ENCODE data around the gene CSNK2A1.
"Not testable (repeated sequence)": the region's sequence is repeated elsewhere in the genome, so short reads cannot be mapped to it uniquely, and the experiment has no call there.

CSNK2A1 gene

GRCh38 chr20:531608-532007 lies 12.0 kb downstream of the CSNK2A1 start:
- no peak for DNase-seq

- no peak for DNase-seq
Observed at GRCh38 chr20:530321-530720, 13.3 kb downstream of the CSNK2A1 start.

GRCh38 chr20:528923-529604 lies 14.5 kb downstream of the CSNK2A1 start:
- DNase-seq = no peak

GRCh38 chr20:527571-527886 lies 16.1 kb downstream of the CSNK2A1 start:
- no peak for DNase-seq

- DNase-seq = no peak
Observed at GRCh38 chr20:521860-522259, 21.7 kb downstream of the CSNK2A1 start.

- DNase-seq = no peak
Observed at GRCh38 chr20:519999-520398, 23.6 kb downstream of the CSNK2A1 start.

GRCh38 chr20:517221-517620 lies 26.4 kb downstream of the CSNK2A1 start:
- no peak for DNase-seq

- no peak for DNase-seq
Observed at GRCh38 chr20:516799-517198, 26.8 kb downstream of the CSNK2A1 start.

GRCh38 chr20:515696-516095 lies 27.9 kb downstream of the CSNK2A1 start:
- no peak for DNase-seq

- DNase-seq = no peak
Observed at GRCh38 chr20:513429-513828, 30.2 kb downstream of the CSNK2A1 start.

GRCh38 chr20:510328-511057 lies 33.1 kb downstream of the CSNK2A1 start:
- not testable (repeated sequence) for DNase-seq

- not testable (repeated sequence) for DNase-seq
Observed at GRCh38 chr20:508364-508787, 35.2 kb downstream of the CSNK2A1 start.

GRCh38 chr20:507761-508332 lies 35.7 kb downstream of the CSNK2A1 start:
- DNase-seq = no peak

- no peak for DNase-seq
Observed at GRCh38 chr20:507006-507758, 36.4 kb downstream of the CSNK2A1 start.

GRCh38 chr20:504632-505075 lies 38.9 kb downstream of the CSNK2A1 start:
- DNase-seq = no peak

GRCh38 chr20:503048-503737 lies 40.4 kb downstream of the CSNK2A1 start:
- DNase-seq = no peak

- DNase-seq = no peak
Observed at GRCh38 chr20:497979-498378, 45.6 kb downstream of the CSNK2A1 start.

- no peak for DNase-seq
Observed at GRCh38 chr20:496126-496696, 47.4 kb downstream of the CSNK2A1 start.

- DNase-seq = no peak
Observed at GRCh38 chr20:492159-492558, 51.4 kb downstream of the CSNK2A1 start.

GRCh38 chr20:487655-488054 lies 55.9 kb downstream of the CSNK2A1 start:
- no peak for DNase-seq

- no peak for DNase-seq
Observed at GRCh38 chr20:483815-484644, 59.6 kb downstream of the CSNK2A1 start.

- DNase-seq = no peak
Observed at GRCh38 chr20:481167-481566, 62.4 kb downstream of the CSNK2A1 start.
